GM19043 (cell line): ENCODE results near the gene DOCK4.
"Not testable (repeated sequence)": the region's sequence is repeated elsewhere in the genome, so short reads cannot be mapped to it uniquely, and the experiment has no call there.

Source experiments
- ATAC-seq: cut with Tn5 transposase; IDR thresholded peaks from one replicate; pipeline ENCODE4 v1.9.1; 2021; ENCODE audit warnings: low read depth; ENCODE audit not compliant: unreplicated experiment

The DOCK4 gene

DNA sequence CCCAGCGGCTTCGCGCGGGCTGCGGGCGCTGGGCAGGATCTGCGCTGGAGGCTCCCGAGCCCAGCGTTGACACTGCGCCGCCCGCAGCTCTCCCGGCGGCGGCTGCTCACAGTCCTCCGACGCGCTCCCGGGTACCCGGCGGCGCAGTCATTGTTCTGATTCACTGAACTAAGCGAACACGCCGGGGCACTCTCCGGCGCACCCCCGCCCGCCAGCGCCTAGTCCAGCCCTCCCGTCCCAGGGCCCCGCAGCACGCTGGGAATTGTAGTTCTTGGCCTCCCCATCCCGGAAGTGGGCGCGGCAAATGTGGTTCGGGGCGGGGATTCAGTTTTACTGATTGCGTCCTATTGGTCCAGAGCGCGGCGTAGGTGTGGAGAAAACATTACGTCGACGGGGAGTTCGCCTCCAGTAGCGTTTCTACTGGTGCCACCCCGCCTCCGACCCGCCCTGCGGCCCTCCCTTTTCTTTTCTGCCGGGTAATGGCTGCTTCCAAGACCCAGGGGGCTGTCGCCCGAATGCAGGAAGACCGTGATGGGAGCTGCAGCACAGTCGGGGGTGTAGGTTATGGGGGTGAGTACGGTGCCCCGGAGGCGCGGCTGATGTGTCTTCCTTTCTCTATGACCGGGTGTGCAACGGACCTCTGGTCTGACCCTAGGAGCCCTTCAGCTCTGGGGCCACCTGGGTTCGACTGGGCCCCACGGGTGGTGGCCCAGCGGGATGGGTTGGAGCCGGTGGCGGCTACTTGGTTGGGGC, at the start of gene DOCK4, which contains the start of gene ZNF277:
Gene DOCK4 (minus strand): TSS at position 162 of the 753 bp plus-strand sequence. CDS start 261 bp downstream, outside the sequence.
Gene ZNF277 (plus strand): TSS at position 458 of the 753 bp plus-strand sequence. CDS start 22 bp downstream, at position 480.
- peak; percentile 92 for ATAC-seq

DNA sequence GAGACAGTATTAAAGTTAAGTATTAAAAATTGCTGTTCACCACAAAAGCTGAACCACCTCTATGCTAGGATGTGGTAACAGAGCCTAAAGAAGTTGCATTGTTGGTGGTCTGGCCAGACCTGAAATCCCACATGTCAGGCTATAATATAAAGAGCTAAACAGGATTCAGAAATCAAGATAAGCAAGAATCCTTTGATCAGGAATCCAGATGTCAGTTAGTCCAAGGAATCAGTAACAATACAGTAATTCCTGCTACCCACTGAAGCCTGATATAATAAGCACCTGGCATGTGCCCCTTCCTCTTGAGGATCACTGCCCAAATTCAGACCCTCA, 49.2 kb upstream of the DOCK4 start:
- ATAC-seq, result no peak

GRCh38 chr7:112254709-112255387, 48.6 kb upstream of the DOCK4 start:
- no peak for ATAC-seq

DNA sequence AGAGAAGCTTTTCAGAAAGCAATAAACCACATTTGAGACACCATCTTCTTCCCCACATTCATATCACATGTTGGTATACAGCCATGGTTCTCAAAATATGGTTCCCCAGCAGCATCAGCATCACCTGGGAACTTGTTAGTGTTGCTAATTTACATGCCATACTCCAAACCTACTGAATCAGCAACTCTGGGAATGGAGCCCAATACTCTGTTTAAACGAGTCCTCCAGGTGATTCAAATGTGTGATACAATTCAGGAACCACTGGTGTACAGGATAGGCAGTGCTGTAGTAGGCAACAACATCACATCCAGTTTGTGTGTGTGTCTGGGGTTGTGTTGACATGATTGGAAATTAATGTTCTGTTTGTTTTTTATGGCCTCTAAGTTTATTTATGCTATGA, 48.0 kb upstream of the DOCK4 start:
- no peak for ATAC-seq

GRCh38 chr7:112252691-112253090, 46.5 kb upstream of the DOCK4 start:
- ATAC-seq, result no peak

- no peak for ATAC-seq
Observed at GRCh38 chr7:112252141-112252540, 45.9 kb upstream of the DOCK4 start.

GRCh38 chr7:112249967-112250366, 43.8 kb upstream of the DOCK4 start:
- not testable (repeated sequence) for ATAC-seq

DNA sequence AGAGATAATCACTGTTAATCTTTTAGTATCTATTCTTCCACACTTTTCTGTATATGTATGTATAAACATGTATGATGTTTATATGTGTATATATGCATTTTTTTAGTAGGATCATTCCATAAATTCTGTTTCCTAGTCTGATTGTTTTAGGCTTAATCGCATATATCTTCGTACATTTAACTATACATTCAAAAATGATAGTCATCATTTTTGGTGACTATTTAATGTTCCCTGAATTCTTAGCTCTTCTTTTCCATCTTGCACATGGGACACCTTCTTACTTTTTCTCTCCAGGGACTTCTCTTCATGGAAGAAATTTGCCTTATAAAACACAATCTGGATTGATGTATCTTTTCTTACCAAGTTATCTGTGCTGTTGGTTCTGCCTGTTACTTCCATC, 42.4 kb upstream of the DOCK4 start:
- ATAC-seq, result no peak

DNA sequence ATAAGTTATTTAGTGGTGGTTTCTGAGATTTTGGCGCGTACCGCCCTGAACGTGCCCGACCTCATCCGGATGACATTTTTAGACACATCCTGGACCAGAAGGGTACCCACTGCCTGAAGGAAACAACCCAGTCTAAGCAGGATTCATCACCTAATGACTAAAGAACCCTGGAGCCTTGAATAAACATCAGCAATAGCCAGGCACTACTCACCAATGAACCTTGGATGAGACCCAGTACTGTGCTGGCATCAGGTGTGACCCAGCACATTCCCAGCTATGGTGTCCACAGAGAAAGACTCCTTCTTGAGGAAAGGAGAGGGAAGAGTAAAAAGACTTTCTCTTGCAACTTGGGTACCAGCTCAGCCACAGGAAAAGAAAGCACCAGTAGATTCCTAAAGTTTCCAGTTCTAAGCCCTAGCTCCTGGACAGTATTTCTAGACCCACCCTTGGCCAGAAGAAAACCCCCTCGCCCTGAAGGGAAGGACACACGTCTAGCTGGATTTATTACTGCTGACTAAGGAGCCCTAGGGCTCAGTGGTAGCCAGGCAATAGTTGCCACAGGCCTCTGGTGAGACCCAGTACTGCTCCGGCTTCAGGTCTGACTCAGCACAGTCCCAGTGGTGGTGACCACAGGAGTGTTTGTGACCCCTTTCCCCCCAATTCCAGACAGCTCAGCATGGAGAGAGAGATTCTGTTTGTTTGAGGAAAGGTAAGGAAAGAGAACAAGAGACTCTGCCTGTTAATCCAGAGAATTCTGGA, 32.8 kb upstream of the DOCK4 start:
- ATAC-seq, result no peak

DNA sequence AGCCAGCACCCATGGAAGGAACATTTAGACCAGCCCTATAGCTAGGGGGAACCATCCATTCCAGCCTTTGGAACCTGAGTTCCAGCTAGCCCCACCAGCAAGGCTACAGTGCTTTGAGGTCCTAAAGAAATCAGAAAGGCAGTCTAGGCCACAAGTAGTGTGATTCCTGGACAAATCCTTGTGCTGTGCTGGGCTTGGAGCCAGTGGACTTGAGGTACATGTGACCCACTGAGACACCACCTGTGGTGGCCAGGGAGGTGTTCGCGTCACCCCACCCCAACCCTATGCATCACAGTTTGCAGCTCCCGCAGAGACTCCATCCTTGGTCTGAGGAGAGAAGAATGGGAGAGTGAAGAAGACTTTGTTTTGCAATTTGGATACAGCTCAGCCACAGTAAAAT, 32.1 kb upstream of the DOCK4 start:
- ATAC-seq, result no peak

GRCh38 chr7:112236597-112236996, 30.4 kb upstream of the DOCK4 start:
- no peak for ATAC-seq

- no peak for ATAC-seq
Observed at GRCh38 chr7:112234147-112234546, 27.9 kb upstream of the DOCK4 start.

DNA sequence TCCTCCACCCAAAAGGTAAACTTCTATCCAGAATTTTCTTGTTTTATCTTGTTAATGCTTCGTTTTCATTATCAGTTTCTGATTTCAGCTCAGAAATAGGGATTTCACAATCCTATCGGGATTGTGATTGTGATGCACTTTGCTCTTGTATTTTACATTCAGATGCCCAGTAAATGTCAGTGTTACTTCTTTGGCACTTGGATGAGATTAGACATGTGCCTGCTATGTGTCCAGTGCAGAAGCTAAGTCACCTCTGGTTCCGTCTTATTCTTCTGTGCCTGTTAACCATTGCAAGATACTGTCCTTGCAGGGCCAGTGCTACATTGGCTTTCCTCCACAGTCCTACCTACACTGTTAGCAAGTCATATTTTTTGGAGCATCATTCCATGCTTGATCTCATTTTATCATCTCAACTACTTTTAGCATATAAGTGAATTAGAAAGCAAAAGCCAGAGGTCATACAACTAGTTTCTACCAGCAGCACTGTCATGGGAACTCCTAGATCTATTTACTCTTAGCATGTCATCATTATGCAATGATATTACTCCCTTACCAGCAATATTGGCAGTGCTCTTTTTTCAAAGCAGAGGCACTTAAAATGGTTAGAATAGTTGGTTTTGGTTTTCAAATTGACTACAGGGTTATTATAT, 27.0 kb upstream of the DOCK4 start:
- no peak for ATAC-seq

GRCh38 chr7:112232212-112232978, 26.2 kb upstream of the DOCK4 start:
- no peak for ATAC-seq

GRCh38 chr7:112228632-112229031, 22.4 kb upstream of the DOCK4 start:
- no peak for ATAC-seq

DNA sequence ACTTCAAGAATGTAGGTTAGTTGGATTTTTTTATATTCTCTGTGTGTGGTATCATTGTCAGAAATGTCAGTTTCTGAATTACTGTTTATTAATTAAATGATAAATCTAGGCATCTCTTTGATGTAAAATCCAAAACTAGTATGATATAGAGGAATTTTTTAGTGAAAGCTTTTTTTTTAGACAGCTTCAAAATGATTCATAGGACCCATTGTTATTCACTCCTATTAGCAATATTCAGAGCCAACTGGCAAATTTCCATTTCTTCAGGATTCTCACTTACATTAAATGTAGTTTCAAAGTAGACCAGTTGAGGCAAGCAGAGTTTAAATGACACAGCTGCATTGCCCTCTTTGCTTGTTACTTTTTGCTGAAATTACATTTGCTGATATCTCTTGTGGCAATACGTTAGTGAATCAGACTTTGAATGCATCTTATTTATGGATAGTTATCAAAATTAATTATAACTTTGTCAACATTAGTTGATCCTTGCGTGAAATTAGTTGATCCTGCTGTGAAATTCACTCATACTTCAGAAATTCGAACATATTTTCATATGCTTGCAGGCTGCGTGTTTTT, 20.6 kb upstream of the DOCK4 start:
- ATAC-seq, result no peak

DNA sequence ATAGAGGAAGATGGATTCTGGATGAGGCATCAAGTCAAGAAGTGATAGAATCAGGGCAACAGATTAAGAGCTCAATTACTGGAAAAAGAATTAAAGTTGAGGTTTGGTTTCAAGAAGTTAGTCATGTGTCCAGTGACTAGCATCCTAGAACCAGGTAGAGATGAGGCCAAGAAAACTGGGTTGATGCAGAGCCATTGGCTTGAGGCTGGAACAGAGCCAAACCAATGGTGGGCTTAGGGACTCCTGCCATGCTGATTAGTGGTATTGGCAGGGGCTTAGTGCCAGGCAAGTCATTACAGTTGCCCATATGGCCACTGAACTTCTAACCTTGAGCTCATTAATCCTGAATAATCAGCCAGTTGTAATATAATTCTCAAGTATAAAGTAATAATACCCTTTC, 18.8 kb upstream of the DOCK4 start:
- ATAC-seq, result no peak

DNA sequence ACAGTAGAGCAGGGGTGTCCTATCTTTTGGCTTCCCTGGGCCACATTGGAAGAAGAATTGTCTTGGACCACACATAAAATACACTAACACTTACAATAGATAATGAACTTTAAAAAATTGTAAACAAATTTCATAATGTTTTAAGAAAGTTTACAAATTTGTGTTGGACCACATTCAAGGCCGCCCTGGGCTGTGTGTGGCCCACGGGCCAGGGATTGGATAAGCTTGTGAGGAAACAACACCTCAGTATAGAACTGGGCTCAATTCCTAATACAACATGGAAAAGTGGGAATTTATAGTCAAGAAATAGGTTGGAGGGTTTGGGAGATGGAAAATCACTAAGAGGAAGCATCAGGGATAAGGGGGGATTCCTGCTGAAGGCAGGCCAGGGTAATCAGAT, 18.0 kb upstream of the DOCK4 start:
- no peak for ATAC-seq

GRCh38 chr7:112223310-112223709, 17.1 kb upstream of the DOCK4 start:
- ATAC-seq, result no peak

DNA sequence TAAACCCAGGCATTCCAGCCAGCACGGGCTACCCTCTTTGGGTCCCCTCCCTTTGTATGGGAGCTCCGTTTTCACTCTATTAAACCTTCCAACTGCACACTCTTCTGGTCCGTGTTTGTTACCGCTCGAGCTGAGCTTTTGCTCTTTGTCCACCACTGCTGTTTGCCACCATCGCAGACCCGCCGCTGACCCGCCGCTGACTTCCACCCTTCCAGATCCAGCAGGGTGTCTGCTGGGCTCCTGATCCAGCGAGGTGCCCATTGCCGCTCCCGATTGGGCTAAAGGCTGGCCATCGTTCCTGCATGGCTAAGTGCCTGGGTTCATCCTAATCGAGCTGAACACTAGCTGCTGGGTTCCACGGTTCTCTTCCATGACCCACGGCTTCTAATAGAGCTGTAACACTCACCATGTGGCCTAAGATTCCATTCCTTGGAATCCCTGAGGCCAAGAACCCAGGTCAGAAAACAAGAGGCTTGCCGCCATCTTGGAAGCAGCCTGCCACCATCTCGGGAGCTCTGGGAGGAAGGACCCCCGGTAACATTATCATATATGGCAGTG, 14.8 kb upstream of the DOCK4 start:
- ATAC-seq, result no peak
